ENCODE data around the gene DTNA. TPM values are rescaled to one million over a fixed set of nuclear protein-coding genes. Genes with fewer than 3 reads are reported as not detected.

The DTNA gene
- total and polyA plus RNA-seq, 2 donors from 2014 or later = 6.2 to 22.3 TPM

- no peaks in the 10 kb centered on the region for H3K36me3 ChIP-seq (ENCODE audit: control insufficient read depth in 2 of 3, insufficient read depth in 3 of 3, low read length in 3 of 3)
- no peak for TF ChIP-seq CTCF (IDR thresholded peaks at IDR 0.05; ENCODE audit: borderline replicate concordance, extremely low read depth, insufficient read depth)
- H3K9ac ChIP-seq (ENCODE audit: low read length in 3 of 3) = no peak overlapping the region
- FAIRE-seq = no peak
- intact Hi-C loops (cut with DNase I) = no loop called here
- H3K27ac ChIP-seq (ENCODE audit: low read depth in 2 of 2, low read length in 2 of 2) = no peak overlapping the region
- H3K4me1 ChIP-seq (ENCODE audit: control insufficient read depth in 2 of 3, insufficient read depth in 2 of 3, low read depth in 1 of 3, low read length in 3 of 3) = no peaks in the 10 kb centered on the region
- H3K9me3 ChIP-seq (ENCODE audit: control insufficient read depth in 2 of 3, insufficient read depth in 1 of 3, low read length in 3 of 3) = no peaks in the 10 kb centered on the region
- no peaks in the 10 kb centered on the region for H3K27me3 ChIP-seq (ENCODE audit: control insufficient read depth, insufficient read depth, low read length)
- no peak overlapping the region for H3K4me3 ChIP-seq (ENCODE audit: low read length in 3 of 3)
- DNase-seq = no peak
These were observed 164.0 kb downstream of the DTNA start for GRCh38 chr18:34873986-34874580.

GRCh38 chr18:34875150-34875549 is 165.1 kb downstream of the DTNA start:
- no peak overlapping the region for H3K9ac ChIP-seq (ENCODE audit: low read length in 3 of 3)
- H3K27me3 ChIP-seq (ENCODE audit: control insufficient read depth, insufficient read depth, low read length) = no peaks in the 10 kb centered on the region
- H3K36me3 ChIP-seq (ENCODE audit: control insufficient read depth in 2 of 3, insufficient read depth in 3 of 3, low read length in 3 of 3) = no peaks in the 10 kb centered on the region
- intact Hi-C loops (cut with DNase I) = no loop called here
- no peak overlapping the region for H3K4me3 ChIP-seq (ENCODE audit: low read length in 3 of 3)
- TF ChIP-seq CTCF (IDR thresholded peaks at IDR 0.05; ENCODE audit: borderline replicate concordance, extremely low read depth, insufficient read depth) = no peak
- no peaks in the 10 kb centered on the region for H3K4me1 ChIP-seq (ENCODE audit: control insufficient read depth in 2 of 3, insufficient read depth in 2 of 3, low read depth in 1 of 3, low read length in 3 of 3)
- H3K27ac ChIP-seq (ENCODE audit: low read depth in 2 of 2, low read length in 2 of 2) = no peak overlapping the region
- H3K9me3 ChIP-seq (ENCODE audit: control insufficient read depth in 2 of 3, insufficient read depth in 1 of 3, low read length in 3 of 3) = no peaks in the 10 kb centered on the region
- no peak for DNase-seq
- no peak for FAIRE-seq

- Histone ChIP-seq H3K4me3 (ENCODE audit: low read length in 3 of 3) (no peak overlapping the region), H3K4me1 (ENCODE audit: control insufficient read depth in 2 of 3, insufficient read depth in 2 of 3, low read depth in 1 of 3, low read length in 3 of 3) (no peaks in the 10 kb centered on the region), H3K27me3 (ENCODE audit: control insufficient read depth, insufficient read depth, low read length) (no peaks in the 10 kb centered on the region), H3K36me3 (ENCODE audit: control insufficient read depth in 2 of 3, insufficient read depth in 3 of 3, low read length in 3 of 3) (no peaks in the 10 kb centered on the region), H3K9me3 (ENCODE audit: control insufficient read depth in 2 of 3, insufficient read depth in 1 of 3, low read length in 3 of 3) (no peaks in the 10 kb centered on the region), H3K9ac (ENCODE audit: low read length in 3 of 3) (no peak overlapping the region), H3K27ac (ENCODE audit: low read depth in 2 of 2, low read length in 2 of 2) (no peak overlapping the region)
- intact Hi-C loops (cut with DNase I) = no loop called here
- DNase-seq = no peak
- TF ChIP-seq CTCF (IDR thresholded peaks at IDR 0.05; ENCODE audit: borderline replicate concordance, extremely low read depth, insufficient read depth) = no peak
- no peak for FAIRE-seq
These were observed 170.3 kb downstream of the DTNA start for GRCh38 chr18:34880403-34880802.
